Measurements from ENCODE around the gene PICALM. TPM values are rescaled to one million over a fixed set of nuclear protein-coding genes. Genes with fewer than 3 reads are reported as not detected.

Gene PICALM
- total and polyA plus RNA-seq, 2 of the 4 experiments (the other 2 are of a cell fraction): 235 to 453 TPM

GRCh38 chr11:86066657-86067008 is 2.3 kb downstream of the PICALM start:
- Histone ChIP-seq H3K4me1 (ENCODE audit: control insufficient read depth, insufficient read depth, low read length) (peaks cover 10% of the 10 kb centered on the region), H3K56ac (ENCODE audit: extremely low read depth, insufficient read depth, low read length) (peak overlapping the region; percentile 87; the same call in 1 of the 2 replicates), H4K91ac (ENCODE audit: insufficient read depth, low read depth, low read length) (no peak overlapping the region), H3K9ac (ENCODE audit: low read depth, low read length) (peak overlapping the region; percentile 96; the same call in 1 of the 2 replicates), H3K4me2 (ENCODE audit: low read depth, low read length) (peak overlapping the region; percentile 97), H3K4ac (ENCODE audit: low read depth, low read length) (no peak overlapping the region; the same call in 1 of the 2 replicates), H2AK5ac (ENCODE audit: low read depth, low read length) (no peak overlapping the region), H2BK5ac (ENCODE audit: low read depth, low read length, poor library complexity, severe bottlenecking) (peak overlapping the region; percentile 98), H3K27ac (ENCODE audit: insufficient read depth, low read length) (no peak overlapping the region), H3K36me3 (ENCODE audit: control insufficient read depth, insufficient read depth, low read length) (no peaks in the 10 kb centered on the region), H4K5ac (ENCODE audit: low read depth, low read length) (no peak overlapping the region), H3K23ac (ENCODE audit: low read depth, low read length) (peak overlapping the region; percentile 99; the same call in 1 of the 2 replicates), H3K79me1 (ENCODE audit: low read depth in 1 of 2, low read length in 2 of 2) (peaks cover 0 to 12% of the 10 kb centered on the region in 2 experiments; a peak in 2 of 4 replicates), H3K9me1 (ENCODE audit: insufficient read depth, low read length) (peaks cover 8% of the 10 kb centered on the region), H2AFZ (replicated peaks; ENCODE audit: low read length, poor library complexity) (no peak overlapping the region), H3K14ac (replicated peaks; ENCODE audit: low read depth, low read length) (peak overlapping the region; percentile 94; the same call in 1 of the 2 replicates), H3K27me3 (ENCODE audit: control insufficient read depth, insufficient read depth, low read length) (no peaks in the 10 kb centered on the region), H2BK20ac (ENCODE audit: low read depth, low read length) (no peak overlapping the region), H2AK9ac (replicated peaks; ENCODE audit: low read depth, low read length, poor library complexity) (no peak overlapping the region), H4K8ac (ENCODE audit: low read depth in 2 of 2, low read length in 2 of 2) (no peak overlapping the region), H4K20me1 (ENCODE audit: insufficient read depth, low read length) (peaks cover 68% of the 10 kb centered on the region), H3K18ac (ENCODE audit: low read depth, low read length) (peak overlapping the region; percentile 19; the same call in 1 of the 2 replicates), H2BK15ac (ENCODE audit: low read depth, low read length) (no peak overlapping the region), H2BK120ac (ENCODE audit: low read depth, low read length) (no peak overlapping the region), H3K9me3 (ENCODE audit: control insufficient read depth, insufficient read depth, low read length) (no peaks in the 10 kb centered on the region), H3K4me3 (ENCODE audit: insufficient read depth, low read depth, low read length) (peak overlapping the region; percentile 96)
- DNase-seq: no peak
- in situ Hi-C loops (cut with MboI; ENCODE audit: low sequenced_read_pairs): no loop called here
- no peak for ATAC-seq (ENCODE audit: low read depth)
- intact Hi-C loops (cut with micrococcal nuclease): loop anchor here (1.0 to 10.0 kb wide), 5 partner anchors 24 to 212 kb away; partner anchors contain the start of genes CCDC83 and EED
- dilution Hi-C loops (cut with HindIII; ENCODE audit: low sequenced_read_pairs, unreplicated experiment): no loop called here
- POLR2A ChIA-PET (ENCODE audit: unreplicated experiment): no interaction called here
- TF ChIP-seq BHLHE40 (IDR thresholded peaks at IDR 0.05; ENCODE audit: low read depth, low read length) (no peak), FOS (IDR thresholded peaks at IDR 0.05; ENCODE audit: low read depth, low read length) (no peak), CHD1 (IDR thresholded peaks at IDR 0.05; ENCODE audit: low read depth, low read length) (no peak), MAZ (IDR thresholded peaks at IDR 0.05; ENCODE audit: borderline replicate concordance, low read depth, low read length) (no peak), ELK1 (IDR thresholded peaks at IDR 0.05; ENCODE audit: borderline replicate concordance, low read depth, low read length) (no peak), MXI1 (IDR thresholded peaks at IDR 0.05; ENCODE audit: borderline replicate concordance, low read depth, low read length) (no peak), RFX5 (IDR thresholded peaks at IDR 0.05; ENCODE audit: low read depth, low read length) (no peak)
- WGBS, 2 experiments (ENCODE audit: extremely low coverage in 2 of 2, insufficient read length in 1 of 2): no CpG with 5 or more reads among the region's 5 CpGs
- BruUV-seq (replicated peaks): no TSS peak
- CTCF ChIA-PET: interaction anchor here (1.5 kb wide), 1 partner anchor 127 kb away, joined by 7 read pairs; no protein-coding TSS in a partner anchor

Data from IMR-90 (cell line).